SU-DHL-6 (cell line): ENCODE measurements around the gene VPS52.

Experiments
- CTCF ChIP-seq: fragments of 200-600 bp; sonication (generic); IDR thresholded peaks from one replicate; pipeline ENCODE4 v1.5.1; 2017; ENCODE audit warnings: antibody characterized with exemption, mild to moderate bottlenecking, low read length, moderate library complexity; ENCODE audit not compliant: insufficient read depth, poor library complexity, severe bottlenecking
- EZH2phosphoT487 ChIP-seq: fragments of 200-600 bp; sonication (generic), shearing (Covaris generic); conservative IDR thresholded peaks from 2 replicates; pipeline ENCODE4 v1.6.1; 2018; ENCODE audit warnings: mild to moderate bottlenecking, antibody characterized with exemption, low read length, moderate library complexity, mixed read lengths

- TF ChIP-seq CTCF (no peak), EZH2phosphoT487 (no peak)
Observed at GRCh38 chr6:33306356-33306755, 34.7 kb upstream of the VPS52 start.
